Mucosa of stomach (tissue), 1 donor: ENCODE results near the gene CEBPA.

Source experiments
- H3K27me3 ChIP-seq: one replicate; pipeline ENCODE4 v1.7.0; 2013; ENCODE audit warnings: mild to moderate bottlenecking, low read length; ENCODE audit not compliant: control insufficient read depth, insufficient read depth
- H3K36me3 ChIP-seq: one replicate; pipeline ENCODE4 v1.7.0; 2013; ENCODE audit warnings: low read length; ENCODE audit not compliant: control insufficient read depth, insufficient read depth
- H3K4me1 ChIP-seq: one replicate; pipeline ENCODE4 v1.7.0; 2013; ENCODE audit warnings: mild to moderate bottlenecking, low read length; ENCODE audit not compliant: control insufficient read depth, insufficient read depth
- H3K4me3 ChIP-seq: one replicate; pipeline ENCODE4 v1.7.0; 2013; ENCODE audit warnings: low read length
- H3K9ac ChIP-seq: one replicate; pipeline ENCODE4 v1.7.0; 2013; ENCODE audit warnings: mild to moderate bottlenecking, low read length, moderate library complexity
- H3K9me3 ChIP-seq: one replicate; pipeline ENCODE4 v1.7.0; 2013; ENCODE audit warnings: mild to moderate bottlenecking, low read length, moderate library complexity; ENCODE audit not compliant: control insufficient read depth
- donor health status: Pancreatic carcinoma.

CEBPA gene

DNA sequence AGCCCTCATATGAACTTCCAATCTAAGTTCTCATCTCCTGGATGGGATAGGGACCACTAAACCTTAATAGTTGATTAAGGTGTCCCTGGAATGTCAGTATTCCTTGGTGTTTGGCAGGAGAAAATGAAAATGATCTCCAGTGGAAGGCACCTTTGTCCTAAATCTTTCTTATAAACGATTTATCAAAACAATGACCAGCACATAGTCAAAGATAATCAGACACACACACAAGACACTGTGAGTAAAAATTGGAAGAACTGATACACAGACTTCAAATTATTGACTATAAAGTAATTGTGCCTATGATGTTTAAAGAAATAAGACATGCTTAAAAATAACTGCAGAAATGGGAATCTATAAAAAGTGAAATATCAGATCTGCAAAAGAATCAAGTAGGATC is 13.7 kb downstream of the CEBPA start:
- H3K4me3 ChIP-seq = no peak overlapping the region
- no peaks in the 10 kb centered on the region for H3K36me3 ChIP-seq
- H3K9me3 ChIP-seq = no peaks in the 10 kb centered on the region
- no peak overlapping the region for H3K9ac ChIP-seq
- no peaks in the 10 kb centered on the region for H3K27me3 ChIP-seq
- peaks cover 52% of the 10 kb centered on the region for H3K4me1 ChIP-seq

DNA sequence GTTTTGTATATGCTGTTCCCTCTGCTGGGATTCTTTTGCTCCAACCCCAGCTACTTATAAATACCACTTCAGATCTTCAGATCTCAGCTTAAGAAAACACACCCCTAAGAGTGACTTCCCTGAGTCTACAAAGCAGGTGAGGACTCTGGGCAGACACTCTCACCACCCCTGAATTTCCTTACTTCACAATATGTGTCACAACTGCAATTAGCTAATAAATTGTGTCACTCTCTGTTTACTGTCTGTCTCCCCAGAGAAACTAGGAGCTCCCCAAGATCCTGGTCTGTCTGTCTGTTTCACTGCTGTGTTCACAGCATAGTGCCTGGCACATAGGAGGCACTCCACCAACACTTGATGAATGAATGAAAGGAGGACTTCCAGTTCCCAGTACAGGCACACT is 14.4 kb downstream of the CEBPA start:
- no peak overlapping the region for H3K4me3 ChIP-seq
- H3K9me3 ChIP-seq = no peaks in the 10 kb centered on the region
- H3K27me3 ChIP-seq = no peaks in the 10 kb centered on the region
- H3K36me3 ChIP-seq = no peaks in the 10 kb centered on the region
- peaks cover 45% of the 10 kb centered on the region for H3K4me1 ChIP-seq
- no peak overlapping the region for H3K9ac ChIP-seq

DNA sequence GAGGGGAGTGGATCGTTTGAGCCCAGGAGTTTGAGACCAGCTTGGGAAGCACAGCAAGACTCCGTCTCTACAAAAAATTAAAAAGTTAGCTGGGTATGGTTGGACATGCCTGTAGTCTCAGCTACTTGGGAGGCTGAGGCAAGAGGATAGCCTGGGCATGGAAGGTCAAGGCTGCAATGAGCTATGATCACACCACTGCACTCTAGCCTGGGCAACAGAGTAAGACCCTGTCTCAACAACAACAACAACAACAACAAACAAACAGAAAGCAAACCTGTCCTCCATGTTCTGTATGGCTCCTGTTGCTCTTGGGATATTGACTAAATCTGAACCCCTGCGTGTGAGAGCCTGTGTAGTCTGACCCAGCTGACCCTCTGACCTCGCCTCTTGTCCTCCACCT is 14.9 kb downstream of the CEBPA start:
- H3K9me3 ChIP-seq = no peaks in the 10 kb centered on the region
- H3K4me3 ChIP-seq = no peak overlapping the region
- peaks cover 40% of the 10 kb centered on the region for H3K4me1 ChIP-seq
- H3K9ac ChIP-seq = no peak overlapping the region
- H3K27me3 ChIP-seq = no peaks in the 10 kb centered on the region
- H3K36me3 ChIP-seq = no peaks in the 10 kb centered on the region

DNA sequence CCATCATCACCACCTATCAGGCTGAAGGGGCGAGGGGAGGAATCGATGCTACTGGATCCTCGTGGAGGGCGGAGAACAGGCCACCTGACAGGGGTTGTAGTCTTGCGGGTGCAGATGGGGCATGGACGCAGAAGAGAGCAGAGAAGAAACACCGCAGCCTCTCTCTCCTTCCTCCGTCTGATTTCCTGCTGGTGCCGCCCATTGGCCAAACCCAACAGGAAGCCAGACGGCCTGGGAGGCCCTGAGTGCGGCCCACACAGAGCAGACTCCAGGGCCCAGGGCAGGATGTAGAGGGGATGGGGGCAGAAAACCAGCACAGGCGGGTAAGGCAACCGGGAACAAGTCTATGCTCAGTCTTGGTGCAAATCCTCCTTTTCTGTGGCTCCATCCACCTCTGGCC is 15.4 kb downstream of the CEBPA start:
- Histone ChIP-seq H3K4me3 (no peak overlapping the region), H3K27me3 (no peaks in the 10 kb centered on the region), H3K4me1 (peaks cover 36% of the 10 kb centered on the region), H3K9ac (no peak overlapping the region), H3K36me3 (no peaks in the 10 kb centered on the region), H3K9me3 (no peaks in the 10 kb centered on the region)

DNA sequence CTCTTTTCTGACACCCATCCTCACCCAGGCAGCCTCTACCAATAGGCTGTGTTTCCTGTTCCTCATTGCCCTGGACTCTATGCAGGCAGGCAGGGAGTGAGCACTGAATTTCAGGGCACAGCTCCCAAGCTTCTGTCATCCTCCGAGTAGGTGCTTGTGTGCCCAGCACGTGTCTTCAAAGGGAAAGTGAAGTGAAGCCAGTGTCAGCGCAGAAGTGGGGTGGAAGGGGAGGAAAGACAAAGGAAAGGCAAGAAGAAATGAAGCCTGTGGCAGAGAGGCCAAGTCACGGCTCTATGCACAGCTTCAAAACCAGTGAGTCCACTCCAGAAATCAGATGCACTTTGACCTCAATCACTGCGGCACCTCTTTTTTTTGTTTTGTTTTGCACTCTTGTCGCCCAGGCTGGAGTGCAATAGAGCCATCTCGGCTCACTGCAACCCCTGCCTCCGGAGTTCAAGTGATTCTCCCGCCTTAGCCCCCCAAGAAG is 16.9 kb downstream of the CEBPA start:
- Histone ChIP-seq H3K9ac (no peak overlapping the region), H3K4me3 (no peak overlapping the region), H3K36me3 (no peaks in the 10 kb centered on the region), H3K4me1 (peaks cover 33% of the 10 kb centered on the region), H3K9me3 (no peaks in the 10 kb centered on the region), H3K27me3 (no peaks in the 10 kb centered on the region)

DNA sequence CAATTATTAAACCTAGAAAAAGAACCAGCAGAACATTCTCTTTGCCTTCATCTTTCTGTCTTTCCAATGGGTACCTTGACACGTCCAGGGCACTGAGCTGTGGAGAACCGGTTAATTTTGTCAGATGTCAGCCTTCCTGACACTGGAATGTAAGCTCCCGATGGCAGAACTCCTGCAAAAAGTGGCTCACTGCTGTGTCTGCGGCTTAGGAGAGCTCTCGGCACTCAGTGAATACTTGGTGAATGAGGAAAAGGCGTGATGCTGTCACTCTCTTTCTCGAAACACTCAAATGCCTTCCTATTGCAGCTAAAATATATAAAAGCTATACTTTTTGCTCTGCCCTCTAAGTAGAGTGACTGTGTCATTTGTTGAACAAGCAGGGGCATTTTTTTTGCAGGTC is 17.6 kb downstream of the CEBPA start:
- no peaks in the 10 kb centered on the region for H3K27me3 ChIP-seq

DNA sequence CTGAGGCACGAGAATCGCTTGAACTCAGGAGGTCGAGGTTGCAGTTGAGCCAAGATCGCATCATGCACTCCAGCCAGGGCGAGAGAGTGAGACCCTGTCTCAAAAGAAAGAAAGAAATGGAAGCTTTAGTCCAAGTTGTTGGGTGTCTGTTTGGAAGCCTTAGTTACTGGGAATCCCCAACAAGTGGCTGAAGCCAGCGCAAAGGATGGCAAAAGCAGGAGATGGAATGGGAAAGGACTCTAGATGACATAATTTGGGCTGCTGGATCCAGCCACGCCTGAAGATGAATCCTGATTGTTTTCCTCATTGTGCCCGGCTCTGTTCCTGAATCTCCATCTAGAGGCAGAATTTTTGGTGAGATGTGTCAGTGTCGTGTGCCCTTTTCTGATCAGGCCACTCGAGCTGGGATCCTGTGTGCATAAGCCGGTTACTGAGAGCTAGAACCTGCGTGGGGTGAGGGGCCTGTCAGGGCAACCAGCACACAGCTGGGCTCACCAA is 18.1 kb downstream of the CEBPA start:
- Histone ChIP-seq H3K36me3 (no peaks in the 10 kb centered on the region), H3K4me1 (peaks cover 34% of the 10 kb centered on the region), H3K4me3 (no peak overlapping the region), H3K27me3 (no peaks in the 10 kb centered on the region), H3K9me3 (no peaks in the 10 kb centered on the region), H3K9ac (no peak overlapping the region)

More for the DNA sequence above, 17.6 kb downstream of the CEBPA start:
- Histone ChIP-seq H3K9me3 (no peaks in the 10 kb centered on the region), H3K4me1 (peaks cover 33% of the 10 kb centered on the region), H3K9ac (no peak overlapping the region), H3K4me3 (no peak overlapping the region), H3K36me3 (no peaks in the 10 kb centered on the region)

DNA sequence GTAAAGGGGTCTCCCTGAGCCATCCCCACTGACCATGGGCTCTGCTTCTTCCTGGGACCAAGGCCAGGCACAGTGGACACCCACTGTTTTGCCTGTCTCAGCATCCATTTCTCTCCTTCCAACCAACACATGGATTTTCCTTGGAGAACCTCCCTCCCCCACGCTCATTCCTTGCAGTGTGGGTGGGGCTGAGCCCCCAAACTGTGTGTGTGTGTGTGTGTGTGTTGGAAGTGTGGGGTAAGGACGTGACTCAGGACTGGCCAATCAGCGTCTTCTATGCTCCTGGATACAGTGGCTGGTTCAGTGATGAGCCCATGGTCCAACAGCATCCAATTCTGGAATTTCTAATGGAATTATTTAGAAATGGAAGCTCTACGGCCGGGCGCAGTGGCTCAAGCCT is 18.7 kb downstream of the CEBPA start:
- no peaks in the 10 kb centered on the region for H3K9me3 ChIP-seq
- H3K4me1 ChIP-seq = peaks cover 34% of the 10 kb centered on the region
- H3K27me3 ChIP-seq = no peaks in the 10 kb centered on the region
- H3K4me3 ChIP-seq = no peak overlapping the region
- H3K9ac ChIP-seq = no peak overlapping the region
- no peaks in the 10 kb centered on the region for H3K36me3 ChIP-seq

DNA sequence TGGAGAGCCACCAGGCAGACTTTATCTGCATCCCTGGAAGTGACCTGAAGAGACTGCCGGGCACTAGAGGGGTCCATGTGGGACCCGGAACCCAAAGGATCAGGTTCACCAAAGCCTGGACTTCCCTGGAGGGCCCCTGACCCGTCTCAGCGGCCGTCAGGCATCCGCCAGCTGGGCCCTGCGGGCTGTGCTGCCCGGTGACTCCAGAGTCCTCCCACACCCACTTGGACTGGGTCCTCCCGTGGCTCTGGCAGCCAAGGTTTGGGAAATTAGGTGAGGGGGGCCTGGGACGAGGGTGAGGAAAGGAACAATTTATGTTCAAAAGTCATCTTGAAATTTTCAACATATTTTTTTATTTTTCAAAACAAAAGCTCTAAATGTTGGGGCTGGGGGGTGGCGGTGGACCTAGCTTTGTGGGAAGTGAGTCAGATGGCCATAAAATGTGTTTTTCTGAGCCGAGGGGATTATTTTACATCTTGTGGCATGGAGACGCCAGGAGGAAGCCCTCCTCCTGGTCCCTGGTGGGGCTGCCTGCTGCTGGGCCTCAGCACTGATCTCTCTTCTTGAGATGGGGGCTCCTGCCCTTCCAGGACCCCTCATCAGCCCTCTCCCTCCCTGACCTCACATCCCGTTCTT is 20.2 kb downstream of the CEBPA start:
- peaks cover 39% of the 10 kb centered on the region for H3K4me1 ChIP-seq
- H3K9me3 ChIP-seq = no peaks in the 10 kb centered on the region
- H3K27me3 ChIP-seq = no peaks in the 10 kb centered on the region
- H3K9ac ChIP-seq = no peak overlapping the region
- no peaks in the 10 kb centered on the region for H3K36me3 ChIP-seq
- no peak overlapping the region for H3K4me3 ChIP-seq

DNA sequence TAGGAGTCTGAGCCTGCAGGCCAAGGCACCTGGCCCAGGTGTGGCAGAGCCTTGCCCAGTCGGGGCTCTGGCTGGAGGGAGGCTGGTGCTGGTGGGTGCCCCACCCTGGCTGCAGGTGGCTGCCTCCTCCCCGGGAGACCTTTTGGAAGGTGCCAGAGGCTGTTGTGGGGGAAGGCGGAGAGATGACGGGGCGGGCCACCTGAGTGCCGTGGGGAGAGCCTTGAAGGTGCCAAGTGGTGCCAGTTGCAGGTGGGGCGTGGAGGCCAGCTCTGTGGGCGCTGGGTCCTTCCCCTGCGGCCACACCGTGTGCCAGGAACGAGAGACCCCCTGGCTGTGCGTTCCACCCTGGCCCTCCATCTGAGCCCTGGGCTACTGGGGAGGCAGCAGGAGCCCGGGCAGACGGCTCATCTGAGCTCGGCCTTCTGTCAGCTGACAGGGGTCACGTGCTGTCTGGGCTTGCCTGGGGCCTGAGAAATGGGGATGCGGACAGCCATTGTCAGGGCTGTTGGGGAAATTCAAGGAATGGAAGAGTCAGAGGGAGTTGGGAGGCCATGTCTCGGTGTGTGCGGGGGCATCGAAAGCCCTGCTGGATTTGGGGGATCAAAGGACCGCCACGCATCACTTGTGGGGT is 20.9 kb downstream of the CEBPA start:
- H3K9me3 ChIP-seq = no peaks in the 10 kb centered on the region
- no peaks in the 10 kb centered on the region for H3K36me3 ChIP-seq
- no peaks in the 10 kb centered on the region for H3K27me3 ChIP-seq
- no peak overlapping the region for H3K9ac ChIP-seq
- peaks cover 42% of the 10 kb centered on the region for H3K4me1 ChIP-seq
- H3K4me3 ChIP-seq = no peak overlapping the region

DNA sequence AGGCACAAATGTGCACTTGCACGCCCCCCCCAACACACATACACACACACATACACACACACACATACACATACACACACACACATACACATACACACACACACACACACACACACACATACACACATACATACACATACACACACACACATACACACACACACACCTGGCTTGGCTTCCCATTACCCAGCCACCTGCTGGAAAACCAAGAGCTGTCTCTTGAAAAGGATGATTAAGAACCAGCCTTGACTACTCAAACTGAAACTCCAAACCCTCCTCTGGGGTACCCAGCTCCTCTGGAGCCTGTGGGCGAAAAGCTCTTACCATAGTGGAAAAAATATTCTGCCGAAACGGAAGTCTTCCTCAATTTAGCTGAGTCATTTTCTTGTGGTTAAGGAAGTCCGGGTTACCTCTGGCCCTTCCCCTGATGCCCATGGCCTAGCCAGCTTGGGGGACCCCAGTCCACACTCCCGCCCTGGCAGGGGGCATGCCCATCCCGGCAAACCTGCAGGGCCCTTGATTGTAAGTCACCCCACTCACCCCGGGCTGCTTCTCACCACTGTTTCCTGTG is 21.9 kb downstream of the CEBPA start:
- no peak overlapping the region for H3K4me3 ChIP-seq
- no peaks in the 10 kb centered on the region for H3K9me3 ChIP-seq
- no peaks in the 10 kb centered on the region for H3K27me3 ChIP-seq
- H3K4me1 ChIP-seq = peaks cover 44% of the 10 kb centered on the region
- no peak overlapping the region for H3K9ac ChIP-seq
- no peaks in the 10 kb centered on the region for H3K36me3 ChIP-seq
